Gastrocnemius medialis (tissue), 4 donors: ENCODE results near the gene PRKD2. TPM values are rescaled to one million over a fixed set of nuclear protein-coding genes. Genes with fewer than 3 reads are reported as not detected.

ENCODE experiments used
- ATAC-seq, 2 donors: fragments of 150-250 bp; one replicate each; pipeline ENCODE4 v1.9.1; 2016
- DNase-seq, 2 donors: peaks; one replicate each; pipeline ENCODE4 v3.0.0-alpha.2; 2019
- H3K27ac ChIP-seq, 4 donors: fragments of 200-600 bp; sonication (generic); 1 replicate in 1 of 4; 2 replicates in 3 of 4; pipeline ENCODE4 v1.5.1; 2016 to 2018; ENCODE audit warnings: mild to moderate bottlenecking in 2 of 4, moderate library complexity in 1 of 4
- H3K27me3 ChIP-seq, 3 donors: fragments of 200-600 bp; sonication (generic) in 2 of 3; 1 replicate in 1 of 3; 2 replicates in 2 of 3; pipeline versions ENCODE4 v1.5.1 to v1.6.0; 2016 to 2019; ENCODE audit warnings: mild to moderate bottlenecking in 1 of 3, moderate library complexity in 1 of 3
- H3K36me3 ChIP-seq, 2 donors: fragments of 200-600 bp; sonication (generic) in 1 of 2; one replicate each; pipeline ENCODE4 v1.5.1; 2017 to 2018
- H3K4me1 ChIP-seq, 2 donors: fragments of 200-600 bp; sonication (generic) in 1 of 2; one replicate each; pipeline ENCODE4 v1.5.1; 2016 to 2017; ENCODE audit warnings: mild to moderate bottlenecking in 2 of 2
- H3K4me3 ChIP-seq, 4 donors: fragments of 200-600 bp; sonication (generic) in 3 of 4; 1 replicate in 1 of 4; 2 replicates in 3 of 4; pipeline ENCODE4 v1.5.1; 2016 to 2019; ENCODE audit warnings: mild to moderate bottlenecking in 2 of 4
- H3K9me3 ChIP-seq, 3 donors: fragments of 200-600 bp; sonication (generic) in 2 of 3; 1 replicate in 1 of 3; 2 replicates in 2 of 3; pipeline ENCODE4 v1.5.1; 2016 to 2019
- CTCF ChIP-seq, 5 experiments: fragments of 450-650 bp in 3 of 5; fragments of 200-600 bp in 2 of 5; sonication (generic) in 2 of 5; IDR thresholded peaks in 4 of 5; conservative IDR thresholded peaks in 1 of 5; 1 replicate in 4 of 5; 2 replicates in 1 of 5; pipeline ENCODE4 v1.5.1; 2016 to 2019; ENCODE audit warnings: antibody characterized with exemption in 5 of 5, mild to moderate bottlenecking in 3 of 5, moderate library complexity in 3 of 5
- POLR2A ChIP-seq, 2 donors: fragments of 450-650 bp; IDR thresholded peaks; one replicate each; pipeline ENCODE4 v1.6.1; 2017; ENCODE audit warnings: antibody characterized with exemption in 2 of 2, mild to moderate bottlenecking in 2 of 2, moderate library complexity in 2 of 2
- in situ Hi-C, 4 donors: fragments of 200-750 bp; cut with MboI; loops; one replicate each; pipeline versions ENCODE4 v1.15.0 to v1.8.0; 2017; ENCODE audit warnings: low sequenced_read_pairs in 4 of 4
- intact Hi-C: fragments of 100-400 bp; cut with DNase I; formaldehyde crosslinking; loops from one replicate; pipeline ENCODE4 v1.15.1; 2023; ENCODE audit warnings: low total_unique reads
- total RNA-seq, 4 donors: library from RNA; depleted of rRNA; stranded (reverse); fragments of >200 nt; gene quantifications; one replicate each; pipeline versions ENCODE4 v1.1.0 to v1.2.3, GENCODE V29; 2016

The PRKD2 gene
- total RNA-seq, 4 donors from 2014 or later = 4.2 to 7.2 (median 6.1) TPM

GRCh38 chr19:46678110-46678732 lies 38.7 kb downstream of the PRKD2 start:
- H3K27ac ChIP-seq = no peak overlapping the region
- no peak for TF ChIP-seq POLR2A (IDR thresholded peaks at IDR 0.05)
- no peak for TF ChIP-seq CTCF (IDR thresholded peaks at IDR 0.05 in 4 of 5, conservative IDR thresholded peaks at IDR 0.05 in 1 of 5)
- H3K36me3 ChIP-seq = peaks cover 0 to 37% of the 10 kb centered on the region in 2 donors
- H3K27me3 ChIP-seq = no peaks in the 10 kb centered on the region
- no peaks in the 10 kb centered on the region for H3K4me1 ChIP-seq
- H3K9me3 ChIP-seq = no peaks in the 10 kb centered on the region
- H3K4me3 ChIP-seq = no peak overlapping the region
- in situ Hi-C loops (no loop called here), intact Hi-C loops (no loop called here)
- DNase-seq (no peak), ATAC-seq (no peak)

- DNase-seq (no peak), ATAC-seq (no peak)
- in situ Hi-C loops (no loop called here), intact Hi-C loops (no loop called here)
- peaks cover 0 to 26% of the 10 kb centered on the region in 2 donors for H3K36me3 ChIP-seq
- no peak overlapping the region for H3K27ac ChIP-seq
- H3K4me1 ChIP-seq = no peaks in the 10 kb centered on the region
- H3K27me3 ChIP-seq = no peaks in the 10 kb centered on the region
- no peak overlapping the region for H3K4me3 ChIP-seq
- no peaks in the 10 kb centered on the region for H3K9me3 ChIP-seq
- no peak for TF ChIP-seq POLR2A (IDR thresholded peaks at IDR 0.05)
- TF ChIP-seq CTCF (IDR thresholded peaks at IDR 0.05 in 4 of 5, conservative IDR thresholded peaks at IDR 0.05 in 1 of 5) = no peak
Measured at GRCh38 chr19:46674416-46675178, 42.3 kb downstream of the PRKD2 start.

- Histone ChIP-seq H3K9me3 (no peaks in the 10 kb centered on the region), H3K4me3 (no peak overlapping the region), H3K27ac (no peak overlapping the region), H3K27me3 (no peaks in the 10 kb centered on the region), H3K4me1 (no peaks in the 10 kb centered on the region), H3K36me3 (peaks cover 0 to 16% of the 10 kb centered on the region in 2 donors)
- DNase-seq (no peak), ATAC-seq (no peak)
- TF ChIP-seq CTCF (IDR thresholded peaks at IDR 0.05 in 4 of 5, conservative IDR thresholded peaks at IDR 0.05 in 1 of 5) (no peak), POLR2A (IDR thresholded peaks at IDR 0.05) (no peak)
- intact Hi-C loops = no loop called here
- in situ Hi-C loops = no loop called here
Measured at GRCh38 chr19:46670813-46671212, 46.1 kb downstream of the PRKD2 start.

- Histone ChIP-seq H3K27me3 (no peaks in the 10 kb centered on the region), H3K4me3 (no peak overlapping the region), H3K9me3 (no peaks in the 10 kb centered on the region), H3K36me3 (no peaks in the 10 kb centered on the region), H3K4me1 (no peaks in the 10 kb centered on the region), H3K27ac (no peak overlapping the region)
- intact Hi-C loops = no loop called here
- in situ Hi-C loops = loop anchor here in 1 of 4 donors (10.0 kb wide), 2 partner anchors 54 to 134 kb away; no protein-coding TSS in a partner anchor
- no peak for ATAC-seq
- TF ChIP-seq POLR2A (IDR thresholded peaks at IDR 0.05) = no peak
- TF ChIP-seq CTCF (IDR thresholded peaks at IDR 0.05 in 4 of 5, conservative IDR thresholded peaks at IDR 0.05 in 1 of 5) = no peak
- no peak for DNase-seq
Measured at GRCh38 chr19:46668662-46669061, 48.3 kb downstream of the PRKD2 start.
